Liver (tissue), 9 donors: ENCODE measurements around the gene RYR1. TPM values are rescaled to one million over a fixed set of nuclear protein-coding genes. Genes with fewer than 3 reads are reported as not detected.

Source experiments
- DNase-seq: peaks from one replicate; pipeline ENCODE4 v3.0.0-alpha.2; 2017; ENCODE audit warnings: low spot score
- H3K27ac ChIP-seq, 2 donors: one replicate each; pipeline ENCODE4 v1.7.0; 2013; ENCODE audit warnings: inconsistent platforms in 2 of 2, low read length in 2 of 2, control low read depth in 1 of 2, low read depth in 1 of 2, mild to moderate bottlenecking in 1 of 2
- H3K27me3 ChIP-seq, 4 donors: one replicate each; pipeline versions ENCODE4 v1.6.1 to v1.7.0; 2013; ENCODE audit warnings: low read length in 3 of 4, inconsistent platforms in 1 of 4, mild to moderate bottlenecking in 1 of 4, moderate library complexity in 1 of 4; ENCODE audit not compliant: control insufficient read depth in 4 of 4, insufficient read depth in 4 of 4
- H3K36me3 ChIP-seq, 4 donors: one replicate each; pipeline versions ENCODE4 v1.6.1 to v1.7.0; 2013; ENCODE audit warnings: low read length in 3 of 4, mild to moderate bottlenecking in 3 of 4, low read depth in 1 of 4, moderate library complexity in 1 of 4; ENCODE audit not compliant: control insufficient read depth in 4 of 4, insufficient read depth in 3 of 4
- H3K4me1 ChIP-seq, 4 donors: one replicate each; pipeline versions ENCODE4 v1.6.1 to v1.7.0; 2013; ENCODE audit warnings: low read length in 3 of 4, mild to moderate bottlenecking in 3 of 4, moderate library complexity in 1 of 4; ENCODE audit not compliant: control insufficient read depth in 4 of 4, insufficient read depth in 4 of 4
- H3K4me3 ChIP-seq, 3 donors: one replicate each; pipeline versions ENCODE4 v1.6.1 to v1.7.0; 2013; ENCODE audit warnings: low read length in 3 of 3, control low read depth in 1 of 3, low read depth in 1 of 3, mild to moderate bottlenecking in 1 of 3
- H3K9ac ChIP-seq, 2 donors: one replicate each; pipeline ENCODE4 v1.7.0; 2013; ENCODE audit warnings: low read length in 2 of 2, mild to moderate bottlenecking in 2 of 2, moderate library complexity in 2 of 2, control low read depth in 1 of 2, low read depth in 1 of 2
- H3K9me3 ChIP-seq, 4 donors: one replicate each; pipeline versions ENCODE4 v1.6.1 to v1.7.0; 2013; ENCODE audit warnings: low read length in 3 of 4; ENCODE audit not compliant: control insufficient read depth in 4 of 4
- ATF3 ChIP-seq: IDR thresholded peaks from 2 replicates; pipeline ENCODE4 v1.6.1; 2016; ENCODE audit warnings: antibody characterized with exemption
- CTCF ChIP-seq: fragments of 150-350 bp; IDR thresholded peaks from 2 replicates; pipeline ENCODE4 v1.5.1; 2017; ENCODE audit warnings: improper control_type of control experiment, low read depth, low read length; ENCODE audit not compliant: missing input control
- EGR1 ChIP-seq, 2 donors: IDR thresholded peaks; 2 replicates each; pipeline ENCODE4 v1.6.1; 2016 to 2018; ENCODE audit warnings: antibody characterized with exemption in 2 of 2, low read depth in 2 of 2
- GABPA ChIP-seq, 2 donors: IDR thresholded peaks in 1 of 2; conservative IDR thresholded peaks in 1 of 2; 2 replicates each; pipeline ENCODE4 v1.6.1; 2016; ENCODE audit warnings: antibody characterized with exemption in 2 of 2, mild to moderate bottlenecking in 1 of 2, moderate library complexity in 1 of 2
- HNF4A ChIP-seq, 2 donors: conservative IDR thresholded peaks; 2 replicates each; pipeline ENCODE4 v1.6.1; 2016; ENCODE audit warnings: antibody characterized with exemption in 2 of 2, mild to moderate bottlenecking in 2 of 2
- HNF4G ChIP-seq: IDR thresholded peaks from 2 replicates; pipeline ENCODE4 v1.6.1; 2016; ENCODE audit warnings: antibody characterized with exemption
- JUND ChIP-seq, 2 donors: IDR thresholded peaks; 2 replicates each; pipeline ENCODE4 v1.6.1; 2016; ENCODE audit warnings: antibody characterized with exemption in 2 of 2
- NR2F2 ChIP-seq: IDR thresholded peaks from 2 replicates; pipeline ENCODE4 v1.6.1; 2016; ENCODE audit warnings: antibody characterized with exemption
- RAD21 ChIP-seq, 2 donors: IDR thresholded peaks; 2 replicates each; pipeline ENCODE4 v1.6.1; 2016; ENCODE audit warnings: antibody characterized with exemption in 2 of 2, mild to moderate bottlenecking in 2 of 2
- REST ChIP-seq: IDR thresholded peaks from 2 replicates; pipeline ENCODE4 v1.6.1; 2016; ENCODE audit warnings: antibody characterized with exemption, mild to moderate bottlenecking
- SP1 ChIP-seq: IDR thresholded peaks from 2 replicates; pipeline ENCODE4 v1.6.1; 2018; ENCODE audit warnings: antibody characterized with exemption, mild to moderate bottlenecking
- TAF1 ChIP-seq: conservative IDR thresholded peaks from 2 replicates; pipeline ENCODE4 v1.6.1; 2016; ENCODE audit warnings: antibody characterized with exemption, mild to moderate bottlenecking
- YY1 ChIP-seq: IDR thresholded peaks from 2 replicates; pipeline ENCODE4 v1.6.1; 2016; ENCODE audit warnings: antibody characterized with exemption, mild to moderate bottlenecking
- WGBS: extraction: QIAGEN DNeasy Blood & Tissue Kit; methylation state at CpG from one replicate; pipeline ENCODE4 v1.1.7; 2013; 5-methylcytosine and 5-hydroxymethylcytosine counted together
- polyA plus RNA-seq, 2 donors: library from polyadenylated mRNA; stranded (reverse) in 1 of 2; unstranded in 1 of 2; fragments of 200-250 nt in 1 of 2; fragments of >200 nt in 1 of 2; fragmentation: Nextera tagmentation in 1 of 2; extraction: Ambion mirVana in 1 of 2; gene quantifications; one replicate each; pipeline versions ENCODE4 v1.2.1 to v1.2.3, GENCODE V29; 2013 to 2015
- total RNA-seq, 2 donors: library from RNA; depleted of rRNA; stranded (reverse); fragments of >200 nt; gene quantifications; one replicate each; pipeline ENCODE4 v1.2.3, GENCODE V29; 2014
- donor health status: healthy.
- donor health status: healthy.
- donor health status: healthy.
- donor health status: healthy.
- donor health status: healthy.

RYR1 gene
- total and polyA plus RNA-seq, 4 donors = 0.01 to 0.70 (median 0.29) TPM

DNA sequence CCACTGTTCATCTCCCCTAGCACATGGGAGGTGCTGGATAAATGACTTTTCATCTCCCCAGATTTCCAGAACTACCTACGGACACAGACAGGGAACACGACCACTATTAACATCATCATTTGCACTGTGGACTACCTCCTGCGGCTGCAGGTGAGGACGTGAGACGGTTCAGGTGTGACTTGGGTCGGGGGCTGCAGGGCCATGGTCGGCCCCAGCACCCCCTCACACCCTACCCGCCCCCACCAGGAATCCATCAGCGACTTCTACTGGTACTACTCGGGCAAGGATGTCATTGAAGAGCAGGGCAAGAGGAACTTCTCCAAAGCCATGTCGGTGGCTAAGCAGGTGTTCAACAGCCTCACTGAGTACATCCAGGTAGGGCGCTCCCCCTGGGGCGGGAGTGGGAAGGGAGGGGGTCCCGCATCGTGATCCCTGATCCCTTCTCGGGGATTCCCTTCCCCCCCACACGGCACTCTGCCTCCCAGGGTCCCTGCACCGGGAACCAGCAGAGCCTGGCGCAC lies 109.9 kb downstream of the RYR1 start:
- Histone ChIP-seq H3K27ac (no peak overlapping the region), H3K4me1 (peaks cover 0 to 7% (median 4%) of the 10 kb centered on the region in 4 donors), H3K9me3 (no peaks in the 10 kb centered on the region), H3K27me3 (no peaks in the 10 kb centered on the region), H3K36me3 (no peaks in the 10 kb centered on the region), H3K4me3 (no peak overlapping the region), H3K9ac (no peak overlapping the region)
- DNase-seq = no peak
- 71% methylated on average over 19 of the region's 19 CpGs for WGBS
- TF ChIP-seq CTCF (no peak), YY1 (no peak), HNF4A (conservative IDR thresholded peaks at IDR 0.05) (no peak), NR2F2 (no peak), HNF4G (no peak), TAF1 (no peak), SP1 (no peak), JUND (IDR thresholded peaks at IDR 0.05) (no peak), REST (no peak), GABPA (IDR thresholded peaks at IDR 0.05 in 1 of 2, conservative IDR thresholded peaks at IDR 0.05 in 1 of 2) (no peak), EGR1 (IDR thresholded peaks at IDR 0.05; ENCODE audit: low read depth in 2 of 2) (no peak), ATF3 (no peak), RAD21 (IDR thresholded peaks at IDR 0.05) (no peak)

DNA sequence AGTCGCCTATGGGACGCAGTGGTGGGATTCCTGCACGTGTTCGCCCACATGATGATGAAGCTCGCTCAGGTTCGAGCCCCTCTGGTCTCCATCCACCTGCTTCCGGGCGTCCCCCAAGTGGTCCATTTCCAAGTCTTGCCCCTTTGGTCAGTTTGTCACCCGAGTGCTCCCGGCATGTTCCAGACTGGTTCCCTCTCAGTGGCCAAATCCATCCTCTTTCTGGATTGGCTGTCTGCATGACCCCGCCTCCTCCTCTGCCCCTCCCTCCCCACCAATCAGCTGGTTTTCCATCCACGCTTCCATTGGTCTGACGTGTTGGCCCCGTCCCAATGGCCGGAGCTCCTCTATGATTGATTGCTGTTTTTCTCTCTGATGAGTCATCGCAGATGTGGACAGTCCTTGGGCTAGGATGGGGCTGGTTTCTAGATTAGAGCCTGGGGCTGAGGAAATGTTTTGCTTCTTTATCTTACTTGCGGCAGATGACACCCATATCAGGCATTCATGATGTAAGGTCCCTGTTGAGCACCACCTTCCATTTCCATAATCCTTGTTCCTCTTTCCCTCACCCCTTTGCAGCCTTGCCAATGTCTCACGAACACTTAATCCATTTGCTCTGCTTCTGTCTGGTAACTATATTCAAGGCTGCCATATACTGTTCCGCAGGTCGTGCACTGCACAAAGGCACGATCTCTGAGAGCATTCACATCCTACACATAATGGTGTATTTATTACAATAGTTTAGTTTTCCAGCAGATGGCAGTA lies 110.5 kb downstream of the RYR1 start:
- H3K36me3 ChIP-seq = no peaks in the 10 kb centered on the region

More for the DNA sequence above, 110.5 kb downstream of the RYR1 start:
- TF ChIP-seq TAF1 (no peak), CTCF (peak; percentile 50), RAD21 (IDR thresholded peaks at IDR 0.05) (peak in 1 of 2 donors; percentile 87), JUND (IDR thresholded peaks at IDR 0.05) (peak; percentile 76 to 85)
- 53% methylated on average over 21 of the region's 21 CpGs for WGBS
- no peak overlapping the region for H3K4me3 ChIP-seq
- H3K27me3 ChIP-seq = no peaks in the 10 kb centered on the region
- no peak overlapping the region for H3K27ac ChIP-seq
- H3K4me1 ChIP-seq = peaks cover 0 to 7% (median 4%) of the 10 kb centered on the region in 4 donors
- no peaks in the 10 kb centered on the region for H3K9me3 ChIP-seq
- H3K9ac ChIP-seq = no peak overlapping the region
- peak; percentile 46 for DNase-seq
